DMS79 treated with DMSO at 0.1 percent for 48 hours (cell line): Measurements from ENCODE around the gene RGL4.
"Not testable (repeated sequence)": the region's sequence is repeated elsewhere in the genome, so short reads cannot be mapped to it uniquely, and the experiment has no call there.

ENCODE experiments used
- DNase-seq: peaks from one replicate; lab custom pipeline; 2025; lab: John Stamatoyannopoulos, UW

Gene RGL4

GRCh38 chr22:23690713-23691112 is at the start of gene RGL4:
Gene RGL4 (plus strand): TSS chr22:23691013. CDS start chr22:23692031, 1,018 bp downstream.
- no peak for DNase-seq

GRCh38 chr22:23646526-23646925 is 44.3 kb upstream of the RGL4 start:
- DNase-seq, result not testable (repeated sequence)

- DNase-seq, result no peak
These were observed 41.7 kb upstream of the RGL4 start for GRCh38 chr22:23649071-23649501.

GRCh38 chr22:23651676-23652075 is 39.1 kb upstream of the RGL4 start:
- no peak for DNase-seq

- DNase-seq, result no peak
These were observed 38.5 kb upstream of the RGL4 start for GRCh38 chr22:23652286-23652685.

- no peak for DNase-seq
These were observed 38.1 kb upstream of the RGL4 start for GRCh38 chr22:23652711-23653110.

- no peak for DNase-seq
These were observed 34.8 kb upstream of the RGL4 start for GRCh38 chr22:23655891-23656475.

GRCh38 chr22:23657727-23658126 is 33.1 kb upstream of the RGL4 start:
- no peak for DNase-seq

- not testable (repeated sequence) for DNase-seq
These were observed 30.4 kb upstream of the RGL4 start for GRCh38 chr22:23660381-23660780.

GRCh38 chr22:23670378-23671295 is 20.2 kb upstream of the RGL4 start:
- DNase-seq, result no peak

GRCh38 chr22:23671387-23671786 is 19.4 kb upstream of the RGL4 start:
- not testable (repeated sequence) for DNase-seq

- DNase-seq, result not testable (repeated sequence)
These were observed 18.3 kb upstream of the RGL4 start for GRCh38 chr22:23672307-23673049.

- DNase-seq, result no peak
These were observed 17.7 kb upstream of the RGL4 start for GRCh38 chr22:23673050-23673620.

GRCh38 chr22:23673826-23674690 is 16.8 kb upstream of the RGL4 start:
- DNase-seq, result no peak

GRCh38 chr22:23674886-23675501 is 15.8 kb upstream of the RGL4 start:
- not testable (repeated sequence) for DNase-seq

GRCh38 chr22:23675502-23676415 is 15.1 kb upstream of the RGL4 start:
- no peak for DNase-seq

GRCh38 chr22:23676841-23677700 is 13.7 kb upstream of the RGL4 start:
- DNase-seq, result not testable (repeated sequence)

- DNase-seq, result no peak
These were observed 13.2 kb upstream of the RGL4 start for GRCh38 chr22:23677701-23677995.

GRCh38 chr22:23678133-23678532 is 12.7 kb upstream of the RGL4 start:
- no peak for DNase-seq
